Right lung (tissue), 5 donors: Measurements from ENCODE around the gene KIAA0825. TPM values are rescaled to one million over a fixed set of nuclear protein-coding genes. Genes with fewer than 3 reads are reported as not detected.

Source experiments
- DNase-seq, 2 donors: peaks; one replicate each; pipeline ENCODE4 v3.0.0-alpha.2; 2013
- polyA plus RNA-seq, 5 donors: library from polyadenylated mRNA; unstranded; fragments of 120-200 nt; gene quantifications; one replicate each; pipeline versions ENCODE4 v1.2.1 to v1.2.3, GENCODE V29; 2013; ENCODE audit warnings: inconsistent platforms in 1 of 5, low replicate concordance in 1 of 5; ENCODE audit not compliant: insufficient read length in 5 of 5, insufficient read depth in 1 of 5

Gene KIAA0825
- polyA plus RNA-seq, 5 donors = 5.0 to 8.0 (median 6.0) TPM

DNA sequence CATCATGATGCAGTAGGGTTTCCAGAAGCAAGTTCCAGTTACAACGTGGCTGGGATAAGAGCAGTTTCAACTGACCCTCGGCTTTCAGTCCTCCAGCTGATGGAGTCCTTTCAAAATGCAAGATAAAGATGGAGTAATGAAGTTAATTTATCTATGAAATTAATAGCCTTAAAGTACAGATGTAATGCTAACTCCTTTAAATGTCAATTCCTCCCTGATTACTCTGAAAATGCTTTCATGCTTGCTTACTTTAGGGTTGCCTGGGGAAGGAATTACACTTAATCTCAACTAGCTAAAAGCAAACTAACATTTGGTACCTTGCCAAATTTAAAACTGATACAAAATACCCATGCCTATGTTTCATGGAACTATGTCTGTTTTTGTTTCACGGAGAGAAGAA, 178.4 kb downstream of the KIAA0825 start:
- peak in 1 of 2 donors; percentile 7 for DNase-seq

GRCh38 chr5:94433397-94434163, 184.8 kb downstream of the KIAA0825 start:
- no peak for DNase-seq

DNA sequence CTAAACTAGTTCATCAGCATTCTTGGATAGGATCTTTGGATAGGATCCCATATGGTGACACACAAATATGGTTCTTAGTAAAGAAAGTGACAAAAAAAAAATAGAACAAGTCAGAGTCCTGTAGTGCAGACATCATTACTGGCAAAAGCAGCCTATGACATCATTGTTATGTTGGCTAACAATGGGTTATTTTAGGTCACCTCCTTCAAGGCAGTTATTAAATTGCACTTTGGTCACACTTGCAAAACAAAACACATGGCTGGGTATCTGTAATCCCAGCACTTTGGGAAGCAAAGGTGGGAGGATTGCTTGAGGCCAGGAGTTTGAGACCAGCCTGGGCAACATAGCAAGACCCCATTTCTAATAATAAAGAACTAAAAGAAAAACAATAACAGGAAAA, 185.9 kb downstream of the KIAA0825 start:
- DNase-seq = no peak

DNA sequence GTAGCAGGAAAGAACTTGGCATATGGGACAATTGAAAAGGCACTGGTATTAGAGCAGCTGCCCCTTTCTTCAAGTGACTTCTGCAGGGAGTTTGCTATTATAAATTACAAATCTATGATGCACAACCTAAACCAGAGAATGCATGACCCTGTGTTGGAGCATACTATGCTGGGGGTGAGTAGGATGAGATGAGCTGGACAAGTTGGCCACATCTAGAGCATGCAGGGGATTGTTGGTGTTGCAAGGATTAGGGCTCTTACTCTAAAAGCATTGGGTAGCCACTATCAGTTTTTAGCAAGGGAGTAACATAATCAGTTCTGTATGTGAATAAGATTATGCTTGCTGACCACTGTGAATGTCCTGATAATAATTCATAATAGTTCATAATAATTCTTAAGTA, 186.7 kb downstream of the KIAA0825 start:
- DNase-seq = no peak

DNA sequence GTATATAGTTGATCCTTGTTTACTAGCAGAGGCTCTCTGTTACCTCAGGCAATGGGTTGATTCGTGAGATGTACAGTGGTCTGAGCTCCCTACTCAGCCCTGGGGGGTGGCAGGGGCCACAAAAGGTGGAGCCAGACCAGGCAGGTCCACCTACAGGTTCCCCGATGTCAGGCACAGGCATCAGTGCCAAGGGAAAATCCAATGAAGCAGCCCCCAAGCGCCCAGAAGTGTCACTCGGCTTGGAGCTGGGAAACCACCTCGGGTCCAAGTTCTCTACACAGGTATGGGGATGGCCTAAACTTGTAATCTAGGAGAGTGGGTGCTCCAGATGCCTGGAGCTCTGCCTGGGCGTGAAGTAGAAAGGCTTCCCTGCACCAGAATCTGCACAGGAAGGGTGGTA, 188.8 kb downstream of the KIAA0825 start:
- DNase-seq = no peak

DNA sequence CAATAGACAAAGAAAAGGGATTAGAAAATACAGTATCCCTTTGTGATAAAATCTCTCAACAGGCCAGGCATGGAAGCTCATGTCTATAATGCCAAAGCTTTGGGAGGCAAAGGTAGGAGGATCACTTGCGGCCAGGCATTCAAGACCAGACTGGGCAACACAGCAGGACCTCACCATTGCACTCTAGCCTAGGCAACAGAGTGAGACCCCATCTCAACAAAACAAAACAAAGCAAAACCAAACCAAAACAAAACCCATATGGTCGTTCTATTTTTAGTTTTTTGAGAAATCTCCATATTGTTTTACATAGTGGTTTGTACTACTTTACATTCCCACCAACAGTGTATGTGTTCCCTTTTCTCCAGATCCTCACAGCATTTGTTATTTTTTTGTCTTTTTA, 193.0 kb downstream of the KIAA0825 start:
- DNase-seq = no peak

DNA sequence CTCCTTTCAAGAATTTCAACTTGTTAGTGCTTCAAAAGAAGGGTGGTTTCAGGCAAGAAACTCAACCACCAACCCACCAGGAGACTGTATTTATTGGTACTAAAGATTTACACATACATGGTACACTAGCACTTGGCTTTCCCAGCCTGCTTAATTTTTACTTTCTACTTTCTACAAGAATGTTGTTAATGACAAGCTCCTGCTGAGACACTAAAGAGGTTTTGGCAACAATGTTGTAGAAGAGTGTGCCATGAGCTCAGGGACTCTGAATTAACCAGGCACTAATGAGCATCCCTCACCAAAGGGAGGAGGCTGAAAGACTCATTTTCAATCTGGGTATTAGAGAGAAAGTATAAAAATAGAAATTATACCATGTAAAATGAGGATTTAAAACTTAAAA, 195.0 kb downstream of the KIAA0825 start:
- no peak for DNase-seq

DNA sequence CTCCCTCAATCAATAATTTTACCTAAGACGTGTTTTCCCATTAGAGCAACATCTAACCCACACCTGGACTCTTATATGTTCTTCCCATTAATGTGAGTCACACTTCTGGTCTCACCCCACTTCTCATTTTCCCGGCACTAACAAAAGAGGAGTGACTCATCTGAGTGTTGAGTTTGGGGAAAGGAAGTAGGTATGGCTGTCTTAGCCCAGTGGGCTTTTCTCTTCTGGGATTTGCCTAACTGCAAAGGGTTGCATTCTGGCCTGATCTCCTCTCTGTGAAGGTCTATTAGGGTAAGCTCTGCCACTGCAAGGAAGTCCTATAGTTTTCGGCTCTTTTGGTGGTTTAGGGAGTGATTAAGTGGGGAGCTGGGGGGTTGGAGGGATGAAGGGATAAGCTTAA, 195.6 kb downstream of the KIAA0825 start:
- DNase-seq = no peak

DNA sequence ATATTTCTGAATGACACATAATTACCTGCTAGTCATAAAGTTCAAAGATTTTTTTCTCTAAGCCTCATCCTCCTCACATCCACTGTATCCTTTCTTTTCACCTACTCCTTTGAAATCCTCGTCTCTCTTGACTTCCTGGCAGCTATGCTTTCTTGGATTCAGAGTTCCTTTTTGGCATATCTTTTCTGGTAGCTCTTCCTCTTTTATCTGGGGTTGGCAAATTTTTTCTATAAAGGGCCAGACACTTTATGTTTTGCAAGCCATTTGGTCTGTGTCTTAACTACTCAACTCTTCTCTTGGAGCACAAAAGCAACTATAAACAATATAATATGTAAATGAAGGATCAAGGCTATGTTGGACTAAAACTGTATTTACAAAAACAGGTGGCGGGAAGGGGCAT, 197.5 kb downstream of the KIAA0825 start:
- DNase-seq = no peak

DNA sequence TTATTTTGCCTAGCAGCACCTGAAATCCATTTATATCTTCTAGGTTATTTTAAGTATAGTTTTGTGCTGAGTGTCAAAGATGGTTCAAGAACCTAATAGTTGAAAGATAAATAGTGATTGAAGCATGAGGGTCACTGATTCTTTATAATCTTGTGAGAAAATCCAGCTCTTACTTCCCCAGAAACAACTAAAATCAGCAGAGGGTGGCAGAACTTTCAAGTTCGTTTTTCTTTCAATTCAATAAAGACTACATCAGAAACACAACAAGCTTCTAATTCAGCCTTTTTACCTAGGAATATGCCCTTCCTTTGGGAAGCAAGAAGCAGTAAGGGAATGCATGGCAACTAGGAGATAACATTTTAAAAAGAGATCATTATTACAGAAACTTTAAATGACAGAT, 202.6 kb downstream of the KIAA0825 start:
- DNase-seq = no peak

GRCh38 chr5:94409440-94409839, 209.0 kb downstream of the KIAA0825 start:
- no peak for DNase-seq

GRCh38 chr5:94407023-94407422, 211.4 kb downstream of the KIAA0825 start:
- no peak for DNase-seq

GRCh38 chr5:94403483-94403882, 214.9 kb downstream of the KIAA0825 start:
- DNase-seq = no peak

- no peak for DNase-seq
Measured at GRCh38 chr5:94402096-94402495, 216.3 kb downstream of the KIAA0825 start.

DNA sequence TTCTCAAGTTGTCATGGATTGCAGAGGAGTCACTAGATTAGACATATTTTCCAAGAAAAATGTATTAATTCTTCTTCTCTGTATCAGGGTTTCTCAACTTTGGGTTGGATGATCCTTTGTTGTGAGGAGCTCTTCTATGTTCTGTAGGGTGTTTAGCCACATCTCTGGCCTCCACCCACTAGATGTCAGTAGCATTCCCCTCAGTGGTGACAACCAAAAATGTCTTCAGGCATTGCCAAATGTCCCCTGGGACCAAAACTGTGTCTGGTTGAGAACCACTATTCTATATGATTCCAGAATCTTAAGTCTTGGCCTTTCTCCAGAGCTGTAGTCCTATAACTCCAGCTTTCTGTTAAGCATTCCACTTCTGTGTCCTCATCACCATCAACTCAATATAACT, 220.9 kb downstream of the KIAA0825 start:
- no peak for DNase-seq

GRCh38 chr5:94396687-94397086, 221.7 kb downstream of the KIAA0825 start:
- DNase-seq = no peak

GRCh38 chr5:94395468-94395867, 222.9 kb downstream of the KIAA0825 start:
- no peak for DNase-seq

GRCh38 chr5:94391996-94392395, 226.4 kb downstream of the KIAA0825 start:
- no peak for DNase-seq

- no peak for DNase-seq
Measured at GRCh38 chr5:94389515-94389899, 228.9 kb downstream of the KIAA0825 start.

DNA sequence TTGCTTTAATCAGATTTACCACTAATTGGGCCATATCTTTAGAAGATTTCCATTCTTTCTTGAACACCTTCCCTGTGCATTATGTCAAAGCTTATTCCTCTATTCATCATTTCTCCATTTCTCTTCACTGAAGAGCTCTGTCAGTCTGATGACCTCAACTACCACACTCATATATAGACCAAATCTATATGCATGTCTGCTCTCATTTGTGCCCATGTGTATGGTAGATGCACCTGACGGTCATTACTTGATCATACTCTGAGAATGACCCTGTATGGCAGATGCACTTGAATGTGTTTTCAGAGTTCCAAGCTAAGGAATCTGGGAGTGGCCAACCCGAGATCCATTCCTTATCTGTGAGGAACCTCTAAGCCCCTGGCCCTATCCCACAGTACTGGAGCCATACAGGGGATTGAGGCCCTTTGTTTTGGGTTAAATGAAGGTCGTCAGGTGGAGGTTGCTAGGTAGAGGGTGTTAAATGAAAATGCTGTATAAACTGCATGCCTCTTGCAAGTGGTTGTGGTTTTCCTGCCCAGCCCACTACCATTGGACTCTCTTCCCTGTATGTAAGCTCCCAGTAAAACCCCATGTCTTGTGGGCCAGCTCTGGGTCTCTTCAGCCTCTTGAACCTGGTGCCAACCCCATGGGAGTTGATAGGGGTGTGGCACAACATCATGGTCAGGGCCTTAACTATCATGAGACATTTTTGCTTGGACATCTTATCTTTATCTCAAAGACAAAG, 229.5 kb downstream of the KIAA0825 start:
- DNase-seq = no peak

GRCh38 chr5:94385767-94386166, 232.6 kb downstream of the KIAA0825 start:
- no peak for DNase-seq

- no peak for DNase-seq
Measured at GRCh38 chr5:94378062-94378461, 240.3 kb downstream of the KIAA0825 start.

DNA sequence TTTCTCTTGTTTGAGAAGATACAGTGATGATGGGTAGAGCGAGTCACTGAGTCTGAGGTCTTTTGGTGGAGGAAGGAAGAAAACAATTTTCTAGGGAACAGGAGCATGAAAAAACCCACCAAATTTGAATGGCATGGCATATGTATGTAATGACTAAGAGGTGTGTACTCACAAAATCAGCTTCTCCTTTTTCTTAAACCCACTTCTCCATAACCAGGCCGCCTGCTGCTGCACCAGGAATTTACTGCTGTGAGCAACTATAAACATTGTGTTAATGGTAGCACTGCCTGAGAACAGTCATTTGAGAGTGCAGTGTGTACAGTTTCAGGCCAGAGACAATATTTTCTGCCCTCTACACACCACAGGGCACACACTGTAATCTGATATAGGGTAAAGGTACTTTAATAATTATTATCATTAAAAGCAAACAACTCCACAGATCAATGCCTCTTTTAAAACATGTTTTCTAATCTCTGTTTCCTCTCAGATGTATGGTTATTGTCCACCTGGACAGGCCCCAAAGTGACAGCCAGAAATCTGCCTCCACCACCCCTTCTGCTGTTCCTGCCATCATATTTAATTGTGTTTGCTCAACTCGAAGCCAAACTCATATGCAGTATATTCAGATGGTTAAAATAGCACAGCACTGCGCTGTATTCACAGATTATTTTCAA, 241.6 kb downstream of the KIAA0825 start:
- no peak for DNase-seq
